Right renal cortex interstitium (tissue), 3 donors: Measurements from ENCODE around the gene LMCD1. TPM values are rescaled to one million over a fixed set of nuclear protein-coding genes. Genes with fewer than 3 reads are reported as not detected.

Experiments used
- DNase-seq, 3 donors: peaks; one replicate each; pipeline ENCODE4 v3.0.0-alpha.2; 2013; ENCODE audit warnings: low read depth in 3 of 3, low spot score in 2 of 3
- polyA plus RNA-seq, 3 donors: library from polyadenylated mRNA; unstranded; fragments of 120-200 nt; gene quantifications; one replicate each; pipeline ENCODE4 v1.2.1, GENCODE V29; 2013; ENCODE audit not compliant: insufficient read length in 3 of 3

The LMCD1 gene
- polyA plus RNA-seq, 3 donors, result 30.4 to 32.0 (median 30.5) TPM

DNA sequence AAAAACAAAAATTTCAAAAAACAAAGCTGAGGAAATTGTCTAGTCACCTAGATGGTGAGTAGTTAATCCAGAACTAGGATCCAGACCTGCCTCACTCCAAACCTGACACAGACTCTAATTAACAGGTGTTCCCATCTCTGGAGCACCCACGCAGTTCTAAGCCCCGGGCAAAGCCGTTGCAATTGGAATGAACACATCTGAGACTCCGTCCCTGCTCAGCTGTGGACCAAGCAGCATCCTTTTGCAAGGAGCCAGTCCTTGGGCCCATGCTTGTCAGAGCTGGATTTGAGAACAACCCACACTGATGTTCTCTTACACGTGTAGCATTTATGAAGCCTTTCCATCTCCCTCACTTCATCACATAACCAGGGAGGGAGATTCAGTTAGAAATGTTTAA lies 54.8 kb downstream of the LMCD1 start:
- no peak for DNase-seq

DNA sequence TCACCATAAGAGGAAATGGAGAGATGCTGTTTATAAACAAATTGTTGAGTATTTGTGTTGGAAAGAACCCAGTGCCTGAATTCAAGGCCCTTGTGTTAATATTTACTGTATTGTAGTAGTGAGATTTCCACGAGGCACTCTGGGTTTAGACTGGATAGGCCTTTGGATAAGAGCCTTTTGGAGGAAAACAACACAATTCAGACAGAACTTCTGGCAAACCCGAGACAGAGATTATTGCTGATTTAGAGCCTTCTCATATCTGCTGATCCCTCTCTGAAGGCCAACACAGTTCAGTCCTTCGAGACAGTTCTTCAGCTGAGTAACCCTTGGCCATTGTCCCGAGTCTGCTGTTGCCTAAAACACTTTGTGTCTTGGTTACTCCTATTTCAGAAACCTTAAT lies 55.7 kb downstream of the LMCD1 start:
- no peak for DNase-seq

DNA sequence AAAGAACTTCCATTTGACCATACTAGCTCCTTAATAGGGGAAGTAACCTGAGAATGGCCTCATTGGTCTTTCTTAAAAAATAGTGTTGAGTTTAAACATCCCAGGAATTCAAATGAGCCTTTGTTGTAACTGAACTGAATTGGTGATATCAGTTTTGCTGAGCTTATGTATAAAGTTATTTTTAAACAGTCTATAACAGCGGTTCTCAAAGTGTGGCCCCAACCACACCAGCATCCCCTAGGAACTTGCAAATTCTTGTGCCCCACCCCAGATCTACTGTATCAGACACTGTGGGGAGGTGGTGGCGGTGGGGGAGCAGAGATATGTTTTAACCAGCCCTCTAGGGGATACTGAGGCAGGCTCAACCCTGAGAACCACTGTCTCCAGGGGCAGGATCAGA lies 57.0 kb downstream of the LMCD1 start:
- DNase-seq, result no peak

DNA sequence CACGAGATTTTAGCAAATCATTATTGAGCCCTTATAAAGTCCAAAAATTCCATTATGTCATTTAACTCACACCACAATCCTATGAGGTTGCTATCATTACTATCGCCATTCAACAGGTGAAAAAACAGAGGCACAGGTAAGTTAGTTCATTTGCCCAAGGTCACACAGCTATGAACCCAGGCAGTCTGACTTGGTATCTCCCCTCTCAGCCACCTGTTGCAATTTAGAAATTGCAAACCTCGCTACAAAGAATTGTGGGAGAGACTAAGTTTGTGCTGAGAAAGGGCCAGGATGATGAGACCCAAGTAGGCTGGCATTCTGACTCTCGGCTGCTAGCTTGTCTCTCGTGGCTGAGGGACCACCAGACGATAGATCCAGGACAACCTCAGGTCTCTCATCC lies 57.7 kb downstream of the LMCD1 start:
- no peak for DNase-seq

DNA sequence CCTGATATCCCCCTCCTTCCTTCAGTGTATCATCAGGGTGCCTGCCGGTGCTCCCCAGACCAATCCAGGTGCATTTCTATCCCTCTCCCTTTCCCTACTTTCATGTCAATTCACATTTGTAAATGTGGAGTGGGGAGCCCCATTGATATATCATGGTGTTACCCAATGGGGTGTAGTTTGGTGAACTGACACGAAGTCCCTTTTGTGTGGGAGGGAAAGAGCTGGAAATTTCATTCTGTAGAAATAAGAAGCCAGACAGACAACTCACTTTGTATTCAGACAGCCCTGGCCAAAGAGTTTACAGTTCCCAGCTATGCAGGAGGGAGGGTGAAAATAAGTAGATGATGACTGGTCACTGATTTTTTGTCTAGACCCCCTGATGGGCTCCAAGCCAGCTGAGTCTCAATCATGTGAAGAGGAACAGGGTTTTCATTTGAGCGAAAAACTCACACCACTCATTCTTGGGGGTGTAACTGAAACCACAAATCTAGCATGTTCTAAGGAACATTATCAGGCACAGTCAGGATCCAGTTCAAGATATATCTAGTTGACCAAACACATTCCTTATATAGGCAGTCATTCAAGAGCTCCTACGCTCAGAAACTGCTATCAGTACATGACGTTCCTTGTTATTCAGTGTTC lies 58.9 kb downstream of the LMCD1 start:
- DNase-seq, result no peak

- no peak for DNase-seq
Observed at GRCh38 chr3:8561370-8561769, 59.7 kb downstream of the LMCD1 start.

DNA sequence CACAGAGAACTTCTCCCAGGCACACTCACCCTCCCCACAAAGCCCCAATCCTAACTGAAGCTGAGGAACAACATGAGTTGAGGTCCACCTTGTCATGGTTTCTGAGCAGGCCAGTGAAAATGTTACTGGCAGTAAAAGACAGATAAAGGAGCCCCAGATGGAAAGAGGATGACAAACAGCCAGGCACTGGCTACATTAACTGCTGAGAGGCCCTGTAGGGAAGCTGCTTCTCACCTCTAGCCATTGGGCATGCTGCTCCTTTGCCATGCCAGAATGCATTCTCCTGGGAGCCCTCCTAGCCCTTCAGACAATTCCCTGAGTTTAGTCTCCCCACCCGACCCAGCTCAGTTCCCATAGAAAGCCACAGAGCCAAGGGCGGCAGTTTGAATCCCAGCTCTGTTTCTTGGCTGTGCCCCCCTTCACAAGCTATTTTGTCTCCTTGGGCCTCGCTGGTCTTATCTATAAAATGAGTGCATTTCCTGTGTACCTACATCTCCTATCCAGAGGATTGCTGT lies 60.5 kb downstream of the LMCD1 start:
- no peak for DNase-seq

- no peak for DNase-seq
Observed at GRCh38 chr3:8563146-8563545, 61.5 kb downstream of the LMCD1 start.

DNA sequence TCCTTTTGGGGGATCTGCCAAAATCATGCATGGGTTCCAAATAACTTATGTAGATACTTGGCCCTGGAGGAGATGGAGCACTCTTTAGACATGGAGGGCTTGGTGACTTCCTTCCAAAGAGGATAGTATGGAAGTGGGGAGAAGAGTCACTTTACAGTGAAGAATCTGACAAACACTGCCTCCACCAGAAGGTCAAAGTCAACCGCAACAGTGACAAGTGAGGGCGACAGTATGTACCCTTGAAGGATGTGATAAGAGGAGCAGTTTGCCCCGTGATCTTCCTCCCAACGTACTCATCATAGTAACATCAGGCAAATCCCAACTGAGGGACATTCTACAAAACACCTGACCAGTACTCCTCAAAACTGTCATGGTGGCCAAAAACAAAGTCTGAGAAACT lies 62.0 kb downstream of the LMCD1 start:
- DNase-seq, result no peak

DNA sequence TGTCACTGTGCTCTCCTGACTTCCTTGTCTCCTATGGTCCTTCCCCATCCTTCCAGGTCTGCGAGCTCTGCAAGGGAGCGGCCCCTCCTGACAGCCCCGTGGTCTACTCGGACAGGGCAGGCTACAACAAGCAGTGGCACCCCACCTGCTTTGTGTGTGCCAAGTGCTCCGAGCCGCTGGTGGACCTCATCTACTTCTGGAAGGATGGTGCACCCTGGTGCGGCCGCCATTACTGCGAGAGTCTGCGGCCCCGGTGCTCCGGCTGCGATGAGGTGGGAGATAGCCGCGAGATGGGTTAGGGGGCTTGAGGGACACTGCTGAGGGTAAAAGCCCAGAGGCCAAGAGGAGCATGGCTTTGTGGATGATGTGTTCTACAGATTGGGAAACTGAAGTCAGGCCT lies 63.8 kb downstream of the LMCD1 start:
- no peak for DNase-seq

DNA sequence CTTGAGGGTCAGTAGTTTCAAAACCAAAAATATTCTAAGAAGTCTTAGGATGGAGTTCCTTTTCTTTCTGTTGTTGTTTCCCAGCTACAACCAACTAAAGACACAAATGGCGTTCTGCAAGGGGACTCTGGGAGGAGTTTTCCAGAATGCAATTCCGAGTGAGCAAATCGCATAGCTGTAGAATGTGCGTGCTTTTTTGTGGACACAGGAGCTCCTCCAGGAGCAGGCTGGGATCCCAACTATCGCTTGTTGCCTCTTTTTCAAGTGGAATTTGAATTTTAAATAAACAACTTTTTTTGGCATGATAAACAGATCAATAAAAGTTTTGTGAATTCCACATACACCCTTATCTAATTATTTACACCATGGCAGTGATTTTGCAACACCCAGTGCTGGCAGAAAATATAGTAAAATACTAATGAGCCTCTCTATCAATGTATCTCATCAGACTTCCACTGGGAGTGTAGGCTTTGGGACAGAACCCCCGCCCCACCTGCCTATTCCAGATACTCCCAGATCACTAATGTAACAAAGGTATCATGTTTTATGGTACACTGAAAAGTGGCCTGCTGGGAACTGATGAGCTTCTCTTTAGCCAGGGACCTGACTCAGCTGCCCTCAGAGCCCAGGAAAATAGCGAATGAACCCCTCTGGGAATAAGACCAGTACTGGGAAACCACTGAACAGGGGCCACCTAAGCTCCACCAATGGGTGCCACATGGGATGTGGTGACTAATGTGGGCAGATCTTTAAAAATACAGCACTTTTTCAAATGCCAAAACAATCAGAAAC lies 66.4 kb downstream of the LMCD1 start:
- DNase-seq, result no peak

DNA sequence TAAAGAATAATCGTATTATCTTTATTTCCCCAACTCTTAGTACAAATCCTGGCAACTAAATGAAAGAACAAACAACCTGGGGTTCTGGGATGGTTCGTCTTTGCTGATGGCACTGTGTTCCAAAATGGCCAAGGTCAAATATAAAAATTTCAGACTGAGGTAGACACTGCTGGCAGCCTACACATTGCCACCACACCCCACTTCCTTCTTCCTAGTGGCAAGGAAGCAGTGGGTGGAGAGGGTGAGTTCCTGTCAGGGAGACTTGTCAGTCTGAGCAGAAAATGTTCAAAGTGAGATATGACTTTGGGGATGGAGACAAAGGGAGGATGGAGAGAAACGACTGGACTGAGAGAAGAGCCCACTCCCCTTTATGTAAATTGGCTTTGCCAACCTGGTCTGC lies 69.6 kb downstream of the LMCD1 start:
- no peak for DNase-seq

DNA sequence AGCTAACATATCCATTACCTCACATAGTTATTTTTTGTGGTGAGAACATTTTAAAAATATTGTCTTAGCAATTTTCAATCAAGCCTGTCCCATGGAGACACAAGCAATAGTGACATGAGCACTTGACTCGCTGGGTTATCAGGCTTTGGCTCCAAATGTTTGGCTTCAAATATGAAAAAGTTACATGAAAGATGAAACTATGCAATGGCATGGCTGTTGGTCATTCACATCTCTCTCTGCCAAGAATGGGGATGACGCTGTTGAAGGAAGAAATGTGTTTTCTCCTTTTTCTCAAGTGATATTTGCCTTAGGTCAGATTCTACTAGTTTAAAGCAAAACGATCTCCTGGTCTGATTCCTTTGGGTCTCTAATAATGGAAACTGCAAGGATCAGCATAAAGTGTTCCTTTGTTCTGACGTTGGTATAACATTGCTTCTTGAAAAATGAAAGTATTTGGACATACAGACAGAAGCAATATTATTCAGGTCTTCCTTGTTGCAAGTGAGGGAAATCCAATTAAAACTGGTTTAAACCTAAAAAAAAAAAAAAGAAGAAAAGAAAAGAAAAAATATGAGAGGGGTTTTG lies 71.8 kb downstream of the LMCD1 start:
- DNase-seq, result no peak

DNA sequence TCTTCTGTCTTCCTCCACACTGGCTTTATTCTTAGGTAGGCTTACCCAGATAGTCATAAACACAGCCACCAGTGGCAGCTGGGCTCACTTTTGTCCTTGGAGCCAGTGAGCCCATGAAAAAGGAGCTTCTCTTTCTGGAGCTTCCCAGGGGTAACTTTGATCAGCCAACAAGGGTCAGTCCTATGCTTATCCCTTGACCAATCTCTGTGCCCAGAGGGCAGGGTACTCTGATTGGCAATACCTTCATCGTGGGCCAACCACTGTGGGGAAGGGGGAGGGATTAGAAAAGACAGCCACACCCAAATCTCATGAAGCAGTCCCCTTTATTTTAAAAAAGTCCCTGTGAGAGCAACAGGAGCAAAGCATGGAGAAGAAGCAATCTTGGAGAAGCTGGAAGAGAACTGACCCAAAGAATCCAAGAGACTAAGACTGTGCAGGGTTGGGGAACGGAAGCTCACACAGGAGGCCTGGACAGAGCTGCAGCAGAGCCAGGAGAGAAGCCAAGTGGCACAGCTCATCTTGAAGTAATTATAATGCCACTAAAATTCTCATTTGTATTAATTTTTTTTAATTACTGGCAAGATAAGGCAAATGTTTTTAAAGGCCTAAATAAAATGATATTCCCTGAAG lies 72.5 kb downstream of the LMCD1 start:
- DNase-seq, result no peak

GRCh38 chr3:8574670-8575322 lies 73.2 kb downstream of the LMCD1 start:
- no peak for DNase-seq

GRCh38 chr3:8575364-8576104 lies 73.9 kb downstream of the LMCD1 start:
- DNase-seq, result no peak

- no peak for DNase-seq
Observed at GRCh38 chr3:8576436-8576835, 74.8 kb downstream of the LMCD1 start.

DNA sequence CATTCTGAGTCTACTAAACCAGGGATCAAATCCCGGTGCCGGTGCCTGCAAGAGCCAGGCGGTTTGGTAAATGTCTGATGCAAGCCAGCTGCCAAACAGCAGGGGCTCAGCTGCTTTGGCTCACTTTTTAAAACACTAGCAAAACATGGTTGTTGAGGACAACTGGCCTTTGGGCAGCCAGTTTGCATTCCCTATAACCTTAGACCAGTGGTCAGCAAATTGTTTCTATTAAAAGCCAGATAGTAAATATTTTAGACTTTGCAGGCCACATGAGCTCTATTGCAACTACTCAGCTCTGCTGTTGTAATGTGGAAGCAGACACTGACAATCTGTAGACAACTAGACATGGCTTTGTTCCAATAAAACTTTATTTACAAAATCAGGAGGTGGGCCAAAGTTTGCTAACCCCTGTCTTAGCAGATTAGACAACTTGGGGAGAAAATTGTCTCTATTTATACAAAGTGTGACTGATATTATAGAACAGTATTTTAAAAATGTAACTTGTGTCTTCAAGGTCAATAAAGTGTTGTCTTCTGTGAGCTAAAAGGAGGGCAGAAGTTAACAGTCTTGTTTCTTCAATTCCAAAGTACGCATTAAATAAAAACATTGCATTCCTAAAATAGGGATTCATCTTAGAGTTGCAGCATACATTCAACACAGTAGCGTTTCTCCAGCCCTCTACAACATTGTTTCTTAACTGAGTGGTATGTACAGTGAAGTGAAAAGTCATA lies 75.4 kb downstream of the LMCD1 start:
- DNase-seq, result no peak

- no peak for DNase-seq
Observed at GRCh38 chr3:8578282-8578681, 76.7 kb downstream of the LMCD1 start.

DNA sequence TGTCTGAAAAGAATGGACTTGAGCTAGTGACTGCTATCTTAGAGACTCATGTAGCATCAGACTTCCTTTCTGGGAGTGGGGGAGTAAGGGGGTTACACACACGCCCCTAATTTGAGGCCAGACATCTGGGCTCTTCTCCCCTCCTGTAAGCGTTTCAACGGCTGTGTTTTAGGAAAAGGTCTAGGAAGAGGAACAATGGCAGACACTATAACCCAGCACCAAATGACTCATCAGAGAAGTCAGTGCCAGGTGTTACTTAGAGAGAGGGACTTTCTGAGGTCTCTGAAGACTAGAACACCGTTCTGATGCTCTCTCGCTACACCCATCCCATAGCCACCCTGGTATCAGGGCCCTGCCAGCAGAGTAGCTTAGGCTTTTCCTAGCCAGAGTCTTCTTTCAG lies 77.5 kb downstream of the LMCD1 start:
- DNase-seq, result no peak
